K562 (cell line): ENCODE results near the gene MAML1. TPM values are rescaled to one million over a fixed set of nuclear protein-coding genes. Genes with fewer than 3 reads are reported as not detected.
A peak's percentile ranks its signal among the peaks of the same experiment; 100 is the strongest.

Experiments used
- BDP1 ChIP-seq: IDR thresholded peaks from 3 replicates; pipeline ENCODE4 v1.6.1; 2011; ENCODE audit not compliant: insufficient read length, insufficient read depth
- CREM ChIP-seq: IDR thresholded peaks from 2 replicates; pipeline ENCODE4 v1.6.1; 2014; ENCODE audit warnings: antibody characterized with exemption, low read depth
- DACH1 ChIP-seq: fragments of 450-650 bp; IDR thresholded peaks from 2 replicates; pipeline ENCODE4 v1.6.1; 2018; ENCODE audit not compliant: partially characterized antibody
- ELF2 ChIP-seq: fragments of 250-450 bp; sonication (Bioruptor Pico); IDR thresholded peaks from 2 replicates; pipeline ENCODE4 v1.5.0; 2021; ENCODE audit warnings: mild to moderate bottlenecking
- ELF4 ChIP-seq: fragments of 450-650 bp; formaldehyde crosslinking; IDR thresholded peaks from 2 replicates; pipeline ENCODE4 v1.4.0; 2022; ENCODE audit warnings: missing genetic modification characterization
- FOXK1 ChIP-seq: sonication (generic); formaldehyde crosslinking; IDR thresholded peaks from 2 replicates; pipeline ENCODE4 v1.8.0; 2022; ENCODE audit warnings: missing genetic modification reagents, mild to moderate bottlenecking, borderline replicate concordance
- HDAC6 ChIP-seq: IDR thresholded peaks from 2 replicates; pipeline ENCODE4 v1.6.1; 2012; ENCODE audit warnings: low read depth, mild to moderate bottlenecking, control low read depth, inconsistent platforms, low read length, moderate library complexity
- MYNN ChIP-seq, 2 experiments: sonication (generic); formaldehyde crosslinking in 1 of 2; IDR thresholded peaks; 2 replicates each; pipeline versions ENCODE4 v1.5.0 to v1.6.1; 2016 to 2020; ENCODE audit warnings: antibody characterized with exemption in 1 of 2, missing genetic modification reagents in 1 of 2
- NFRKB ChIP-seq: fragments of 450-650 bp; IDR thresholded peaks from 2 replicates; pipeline ENCODE4 v1.6.1; 2016; ENCODE audit warnings: low read depth
- PHF20 ChIP-seq: fragments of 450-650 bp; IDR thresholded peaks from 2 replicates; pipeline ENCODE4 v1.6.1; 2018; ENCODE audit not compliant: partially characterized antibody
- POLR2G ChIP-seq: fragments of 200-400 bp; formaldehyde crosslinking; IDR thresholded peaks from 2 replicates; pipeline ENCODE4 v1.6.1; 2017; ENCODE audit warnings: low read depth, mild to moderate bottlenecking, antibody characterized with exemption, low read length, moderate library complexity
- POU5F1 ChIP-seq: fragments of 150-350 bp; IDR thresholded peaks from 2 replicates; pipeline ENCODE4 v1.6.1; 2014; ENCODE audit warnings: borderline replicate concordance, low read length, low read depth, mild to moderate bottlenecking; ENCODE audit not compliant: partially characterized antibody
- RFX5 ChIP-seq: IDR thresholded peaks from 2 replicates; pipeline ENCODE4 v1.6.1; 2011; ENCODE audit warnings: low read depth, mild to moderate bottlenecking, improper control_type of control experiment, low read length
- SMAD2 ChIP-seq: fragments of 150-350 bp; IDR thresholded peaks from 2 replicates; pipeline ENCODE4 v1.6.1; 2014; ENCODE audit warnings: low read depth, mild to moderate bottlenecking, low read length
- SMC3 ChIP-seq: conservative IDR thresholded peaks from 2 replicates; pipeline ENCODE4 v1.6.1; 2011; ENCODE audit warnings: low read depth, low read length, improper control_type of control experiment; ENCODE audit not compliant: insufficient read depth
- XRCC5 ChIP-seq: fragments of 200-400 bp; formaldehyde crosslinking; IDR thresholded peaks from 2 replicates; pipeline ENCODE4 v1.6.1; 2017; ENCODE audit warnings: low read depth, mild to moderate bottlenecking, low read length
- ZNF23 ChIP-seq: fragments of 250-450 bp; sonication (Bioruptor Pico); IDR thresholded peaks from 2 replicates; pipeline ENCODE4 v1.4.0; 2020; ENCODE audit warnings: mild to moderate bottlenecking
- ZNF232 ChIP-seq: sonication (generic); formaldehyde crosslinking; IDR thresholded peaks from 2 replicates; pipeline ENCODE4 v1.8.0; 2022; ENCODE audit warnings: mild to moderate bottlenecking, missing genetic modification reagents
- ZNF445 ChIP-seq: fragments of 250-450 bp; sonication (Bioruptor Pico); IDR thresholded peaks from 2 replicates; pipeline ENCODE4 v1.4.0; 2020; ENCODE audit warnings: low read depth, mild to moderate bottlenecking, moderate library complexity
- ZNF507 ChIP-seq: conservative IDR thresholded peaks from 2 replicates; pipeline ENCODE4 v1.6.1; 2017; ENCODE audit warnings: missing genetic modification characterization, missing compliant biosample characterization
- polyA plus RNA-seq, 8 experiments: library from polyadenylated mRNA; depleted of rRNA in 4 of 8; stranded (reverse) in 5 of 8; unstranded in 3 of 8; fragments of >200 nt; fragmentation: Nextera tagmentation in 2 of 8; fragmentation: Illumina TruSeq in 1 of 8; extraction: Ambion mirVana in 2 of 8; extraction: Trizol in 1 of 8; gene quantifications; 2 replicates each; pipeline versions ENCODE4 v1.2.1 to v1.2.3, GENCODE V29; 2011 to 2014; ENCODE audit warnings: inconsistent platforms in 1 of 8, missing spikeins in 1 of 8
- total RNA-seq, 7 experiments: library from RNA; depleted of rRNA in 6 of 7; stranded (reverse); fragments of >200 nt in 6 of 7; fragmentation: Illumina TruSeq in 2 of 7; extraction: Trizol in 2 of 7; gene quantifications; 2 replicates each; pipeline versions ENCODE4 v1.2.1 to v1.2.3, GENCODE V29; 2011 to 2021; ENCODE audit warnings: low replicate concordance in 1 of 7
- TF ChIP-seq, protein P1 (sequence below): fragments of 200-800 bp; sonication (Bioruptor generic); IDR thresholded peaks from 2 replicates; pipeline ENCODE4 v1.6.1; 2017; ENCODE audit warnings: missing genetic modification characterization, missing compliant biosample characterization
- TF ChIP-seq, protein P2 (sequence below): fragments of 250-450 bp; sonication (Bioruptor Pico); IDR thresholded peaks from 2 replicates; pipeline ENCODE4 v1.5.0; 2020; ENCODE audit warnings: mild to moderate bottlenecking, borderline replicate concordance
- TF ChIP-seq, protein P3 (sequence below): fragments of 450-650 bp; formaldehyde crosslinking; IDR thresholded peaks from 2 replicates; pipeline ENCODE4 v1.4.0; 2020; ENCODE audit warnings: mild to moderate bottlenecking, moderate library complexity
- TF ChIP-seq, protein P4 (sequence below): sonication (generic); formaldehyde crosslinking; IDR thresholded peaks from 2 replicates; pipeline ENCODE4 v1.9.0; 2022; ENCODE audit warnings: mild to moderate bottlenecking, missing genetic modification reagents

Gene MAML1
- total and polyA plus RNA-seq, 9 of the 15 experiments (the other 6 are each of a cell fraction or from before 2014, with no cell fraction given): 0.32 to 18.4 (median 7.0) TPM

DNA sequence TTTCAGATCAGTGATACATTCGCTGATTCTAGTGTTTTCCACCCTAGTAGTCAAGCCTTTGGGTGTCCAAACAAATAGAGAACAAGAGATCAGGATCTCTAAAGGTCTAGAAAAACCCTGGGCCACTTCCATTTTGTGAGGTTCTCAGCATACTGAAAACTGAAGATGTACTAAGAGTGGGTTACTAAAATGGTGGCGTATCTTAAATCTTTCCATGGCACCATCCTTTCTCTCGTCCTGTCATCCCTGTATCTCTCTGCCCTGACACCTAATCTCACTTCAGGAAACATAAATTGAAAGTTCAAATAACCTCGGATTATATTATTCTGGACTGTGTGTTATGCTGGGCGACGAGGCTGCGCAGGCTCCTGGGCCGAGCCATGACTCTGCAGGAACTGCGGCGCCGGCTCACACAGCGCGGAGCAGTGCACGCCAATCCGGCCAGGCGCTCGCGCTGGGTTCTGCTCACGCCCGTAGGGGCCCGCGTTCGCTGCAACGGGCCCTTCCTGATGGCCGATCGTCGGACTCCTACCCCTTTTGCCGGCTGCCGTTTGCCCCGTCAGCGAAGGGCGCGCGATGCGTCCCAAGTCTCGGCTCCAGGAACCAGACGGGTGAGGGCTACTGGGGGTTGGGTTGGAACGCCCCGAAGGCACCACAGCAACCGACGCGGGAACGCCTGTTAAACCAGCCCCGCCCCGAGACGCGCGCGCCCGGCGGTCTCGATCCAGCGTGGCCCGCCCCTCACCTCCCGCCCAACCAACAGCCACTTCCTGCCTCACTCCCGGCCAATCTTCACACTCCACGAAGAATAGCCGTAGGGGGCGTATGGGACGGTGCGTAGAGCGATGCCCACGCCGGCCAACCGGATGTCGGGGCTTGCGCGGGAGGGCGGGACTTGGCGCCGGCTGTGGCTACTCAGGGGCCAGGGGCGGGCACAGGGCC, 34.4 kb upstream of the MAML1 start (continued):
- 0 out of 2 replicates have a peak, but pooled peaks have one; percentile 28 for TF ChIP-seq XRCC5
- peak; percentile 14; the same call in 1 of the 2 replicates for TF ChIP-seq ELF2 (CRISPR knock-in tag)
- TF ChIP-seq HDAC6: no peak
- no peak for TF ChIP-seq SMAD2
- no peak; the same call in 1 of the 2 replicates for TF ChIP-seq MYNN (IDR thresholded peaks at IDR 0.05)
- TF ChIP-seq MYNN (CRISPR knock-in tag; IDR thresholded peaks at IDR 0.05): no peak
- TF ChIP-seq ZNF232 (CRISPR knock-in tag): no peak
- no peak for TF ChIP-seq RFX5
- TF ChIP-seq, protein P1, sequence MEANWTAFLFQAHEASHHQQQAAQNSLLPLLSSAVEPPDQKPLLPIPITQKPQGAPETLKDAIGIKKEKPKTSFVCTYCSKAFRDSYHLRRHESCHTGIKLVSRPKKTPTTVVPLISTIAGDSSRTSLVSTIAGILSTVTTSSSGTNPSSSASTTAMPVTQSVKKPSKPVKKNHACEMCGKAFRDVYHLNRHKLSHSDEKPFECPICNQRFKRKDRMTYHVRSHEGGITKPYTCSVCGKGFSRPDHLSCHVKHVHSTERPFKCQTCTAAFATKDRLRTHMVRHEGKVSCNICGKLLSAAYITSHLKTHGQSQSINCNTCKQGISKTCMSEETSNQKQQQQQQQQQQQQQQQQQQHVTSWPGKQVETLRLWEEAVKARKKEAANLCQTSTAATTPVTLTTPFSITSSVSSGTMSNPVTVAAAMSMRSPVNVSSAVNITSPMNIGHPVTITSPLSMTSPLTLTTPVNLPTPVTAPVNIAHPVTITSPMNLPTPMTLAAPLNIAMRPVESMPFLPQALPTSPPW (CRISPR knock-in tag): peak; percentile 64
- TF ChIP-seq, protein P2, sequence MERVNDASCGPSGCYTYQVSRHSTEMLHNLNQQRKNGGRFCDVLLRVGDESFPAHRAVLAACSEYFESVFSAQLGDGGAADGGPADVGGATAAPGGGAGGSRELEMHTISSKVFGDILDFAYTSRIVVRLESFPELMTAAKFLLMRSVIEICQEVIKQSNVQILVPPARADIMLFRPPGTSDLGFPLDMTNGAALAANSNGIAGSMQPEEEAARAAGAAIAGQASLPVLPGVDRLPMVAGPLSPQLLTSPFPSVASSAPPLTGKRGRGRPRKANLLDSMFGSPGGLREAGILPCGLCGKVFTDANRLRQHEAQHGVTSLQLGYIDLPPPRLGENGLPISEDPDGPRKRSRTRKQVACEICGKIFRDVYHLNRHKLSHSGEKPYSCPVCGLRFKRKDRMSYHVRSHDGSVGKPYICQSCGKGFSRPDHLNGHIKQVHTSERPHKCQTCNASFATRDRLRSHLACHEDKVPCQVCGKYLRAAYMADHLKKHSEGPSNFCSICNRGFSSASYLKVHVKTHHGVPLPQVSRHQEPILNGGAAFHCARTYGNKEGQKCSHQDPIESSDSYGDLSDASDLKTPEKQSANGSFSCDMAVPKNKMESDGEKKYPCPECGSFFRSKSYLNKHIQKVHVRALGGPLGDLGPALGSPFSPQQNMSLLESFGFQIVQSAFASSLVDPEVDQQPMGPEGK: no peak
- TF ChIP-seq BDP1: no peak
- no peak for TF ChIP-seq ZNF23 (CRISPR knock-in tag)
- peak; percentile 52 for TF ChIP-seq PHF20
- TF ChIP-seq DACH1: no peak
- no peak for TF ChIP-seq ZNF445
- TF ChIP-seq, protein P3, sequence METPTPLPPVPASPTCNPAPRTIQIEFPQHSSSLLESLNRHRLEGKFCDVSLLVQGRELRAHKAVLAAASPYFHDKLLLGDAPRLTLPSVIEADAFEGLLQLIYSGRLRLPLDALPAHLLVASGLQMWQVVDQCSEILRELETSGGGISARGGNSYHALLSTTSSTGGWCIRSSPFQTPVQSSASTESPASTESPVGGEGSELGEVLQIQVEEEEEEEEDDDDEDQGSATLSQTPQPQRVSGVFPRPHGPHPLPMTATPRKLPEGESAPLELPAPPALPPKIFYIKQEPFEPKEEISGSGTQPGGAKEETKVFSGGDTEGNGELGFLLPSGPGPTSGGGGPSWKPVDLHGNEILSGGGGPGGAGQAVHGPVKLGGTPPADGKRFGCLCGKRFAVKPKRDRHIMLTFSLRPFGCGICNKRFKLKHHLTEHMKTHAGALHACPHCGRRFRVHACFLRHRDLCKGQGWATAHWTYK: peak; percentile 85; the same call in 1 of the 2 replicates
- no peak for TF ChIP-seq FOXK1 (CRISPR knock-in tag)
- TF ChIP-seq NFRKB: peak; percentile 83
- TF ChIP-seq POU5F1: no peak
- no peak for TF ChIP-seq ELF4 (CRISPR knock-in tag)
- TF ChIP-seq, protein P4, sequence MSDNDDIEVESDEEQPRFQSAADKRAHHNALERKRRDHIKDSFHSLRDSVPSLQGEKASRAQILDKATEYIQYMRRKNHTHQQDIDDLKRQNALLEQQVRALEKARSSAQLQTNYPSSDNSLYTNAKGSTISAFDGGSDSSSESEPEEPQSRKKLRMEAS (CRISPR knock-in tag): no peak
- TF ChIP-seq POLR2G: peak; percentile 90
- peak; percentile 89 for TF ChIP-seq CREM
- no peak for TF ChIP-seq SMC3
- TF ChIP-seq ZNF507 (tag): no peak
